Cardiac fibroblast (primary cell): ENCODE measurements around the gene GPC6.

Source experiments
- DNase-seq, 2 donors: peaks; one replicate each; pipeline versions ENCODE4 v3.0.0 to v3.0.0-alpha.2; 2010; ENCODE audit warnings: low read depth in 2 of 2
- H3K4me3 ChIP-seq, 2 donors: replicated peaks in 1 of 2; 1 replicate in 1 of 2; 2 replicates in 1 of 2; pipeline ENCODE4 v1.5.1; 2011; ENCODE audit warnings: low read depth in 2 of 2, low read length in 2 of 2, mild to moderate bottlenecking in 2 of 2, moderate library complexity in 1 of 2
- CTCF ChIP-seq: IDR thresholded peaks from one replicate; pipeline ENCODE4 v1.5.1; 2011; ENCODE audit warnings: low read depth, mild to moderate bottlenecking, low read length, inconsistent platforms

The GPC6 gene

GRCh38 chr13:93409816-93410215 is 183.2 kb downstream of the GPC6 start:
- no peak for TF ChIP-seq CTCF
- no peak overlapping the region for H3K4me3 ChIP-seq
- peak in 1 of 2 donors; percentile 26 for DNase-seq

- H3K4me3 ChIP-seq = no peak overlapping the region
- no peak for TF ChIP-seq CTCF
- DNase-seq = peak in 1 of 2 donors; percentile 50
Measured at GRCh38 chr13:93411186-93411680, 184.6 kb downstream of the GPC6 start.

GRCh38 chr13:93412676-93413075 is 186.1 kb downstream of the GPC6 start:
- no peak for TF ChIP-seq CTCF
- H3K4me3 ChIP-seq = no peak overlapping the region
- no peak for DNase-seq

GRCh38 chr13:93413972-93414717 is 187.5 kb downstream of the GPC6 start:
- no peak overlapping the region for H3K4me3 ChIP-seq
- DNase-seq = peak; percentile 5 to 39
- no peak for TF ChIP-seq CTCF

GRCh38 chr13:93416736-93417355 is 190.2 kb downstream of the GPC6 start:
- H3K4me3 ChIP-seq = no peak overlapping the region
- no peak for TF ChIP-seq CTCF
- no peak for DNase-seq

- H3K4me3 ChIP-seq = no peak overlapping the region
- TF ChIP-seq CTCF = no peak
- no peak for DNase-seq
Measured at GRCh38 chr13:93418398-93418797, 191.8 kb downstream of the GPC6 start.
